Fibroblast of villous mesenchyme (primary cell): ENCODE measurements around the gene NUDT3. TPM values are rescaled to one million over a fixed set of nuclear protein-coding genes. Genes with fewer than 3 reads are reported as not detected.

Source experiments
- DNase-seq: peaks from one replicate; pipeline ENCODE4 v3.0.0-alpha.2; 2010; ENCODE audit warnings: low read depth
- H3K4me3 ChIP-seq: 2 replicates; pipeline ENCODE4 v1.5.1; 2011; ENCODE audit warnings: low read depth, mild to moderate bottlenecking, low read length
- total RNA-seq: library from RNA; depleted of rRNA; stranded (reverse); fragments of >200 nt; gene quantifications from 2 replicates; pipeline ENCODE4 v1.2.3, GENCODE V29; 2012
- TF ChIP-seq, protein P1 (sequence below): IDR thresholded peaks from 2 replicates; pipeline ENCODE4 v1.5.1; 2012; ENCODE audit warnings: low read depth, mild to moderate bottlenecking, low read length; ENCODE audit not compliant: insufficient read depth

The NUDT3 gene
- total RNA-seq, 1 donor, result 31.1 TPM

DNA sequence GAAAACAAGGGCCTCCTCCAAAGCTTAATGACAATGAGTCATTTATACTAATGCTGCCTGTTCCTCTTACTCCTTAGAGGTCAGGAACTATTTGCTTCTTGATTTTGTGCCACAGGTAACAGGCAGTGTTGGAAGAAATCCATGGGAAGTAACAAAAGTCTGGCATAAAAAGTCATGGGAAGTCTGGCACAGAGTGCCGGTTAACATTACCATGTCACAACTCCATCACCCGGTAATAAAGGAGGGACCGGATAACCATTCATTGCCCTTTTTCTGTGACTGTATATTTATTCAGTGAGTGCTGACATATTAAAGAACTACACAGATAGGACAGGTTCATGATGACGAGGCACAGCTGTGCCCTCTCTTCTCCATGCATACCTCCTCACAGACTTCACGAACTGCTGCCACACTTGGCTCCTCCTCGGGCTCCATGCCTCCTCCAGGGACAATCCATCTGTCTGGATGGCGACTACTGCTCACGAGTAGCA is 50.9 kb downstream of the NUDT3 start:
- TF ChIP-seq, protein P1, sequence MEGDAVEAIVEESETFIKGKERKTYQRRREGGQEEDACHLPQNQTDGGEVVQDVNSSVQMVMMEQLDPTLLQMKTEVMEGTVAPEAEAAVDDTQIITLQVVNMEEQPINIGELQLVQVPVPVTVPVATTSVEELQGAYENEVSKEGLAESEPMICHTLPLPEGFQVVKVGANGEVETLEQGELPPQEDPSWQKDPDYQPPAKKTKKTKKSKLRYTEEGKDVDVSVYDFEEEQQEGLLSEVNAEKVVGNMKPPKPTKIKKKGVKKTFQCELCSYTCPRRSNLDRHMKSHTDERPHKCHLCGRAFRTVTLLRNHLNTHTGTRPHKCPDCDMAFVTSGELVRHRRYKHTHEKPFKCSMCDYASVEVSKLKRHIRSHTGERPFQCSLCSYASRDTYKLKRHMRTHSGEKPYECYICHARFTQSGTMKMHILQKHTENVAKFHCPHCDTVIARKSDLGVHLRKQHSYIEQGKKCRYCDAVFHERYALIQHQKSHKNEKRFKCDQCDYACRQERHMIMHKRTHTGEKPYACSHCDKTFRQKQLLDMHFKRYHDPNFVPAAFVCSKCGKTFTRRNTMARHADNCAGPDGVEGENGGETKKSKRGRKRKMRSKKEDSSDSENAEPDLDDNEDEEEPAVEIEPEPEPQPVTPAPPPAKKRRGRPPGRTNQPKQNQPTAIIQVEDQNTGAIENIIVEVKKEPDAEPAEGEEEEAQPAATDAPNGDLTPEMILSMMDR, result no peak
- peak; percentile 69 for DNase-seq
- no peak overlapping the region for H3K4me3 ChIP-seq

DNA sequence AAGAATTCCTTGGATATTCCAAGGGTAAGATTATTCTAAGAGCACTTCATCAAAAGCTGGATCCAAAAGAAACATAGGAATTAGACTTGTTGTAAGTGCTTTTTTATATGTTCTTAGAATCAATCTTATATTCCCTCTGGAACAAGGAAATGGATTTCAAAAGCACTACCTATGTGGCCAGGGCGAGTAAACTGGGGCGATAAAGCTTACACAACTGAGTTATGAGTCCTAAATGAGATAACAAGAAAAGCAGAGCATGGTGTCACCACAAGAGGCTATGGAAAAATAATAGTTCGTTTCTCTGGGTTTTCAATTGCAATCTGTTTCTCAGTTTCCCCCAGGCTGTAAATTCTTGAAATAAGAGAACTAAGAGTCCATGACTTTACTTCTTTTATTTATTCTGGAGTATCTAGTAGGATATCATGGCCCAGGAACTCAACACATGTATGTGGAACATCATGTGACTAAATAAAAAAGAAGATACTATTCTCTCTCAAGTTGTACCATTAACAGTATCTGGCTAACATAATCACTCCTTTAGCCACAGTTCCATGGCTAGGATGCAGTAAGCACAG is 51.5 kb downstream of the NUDT3 start:
- no peak overlapping the region for H3K4me3 ChIP-seq
- TF ChIP-seq, protein P1, result no peak
- DNase-seq, result no peak

DNA sequence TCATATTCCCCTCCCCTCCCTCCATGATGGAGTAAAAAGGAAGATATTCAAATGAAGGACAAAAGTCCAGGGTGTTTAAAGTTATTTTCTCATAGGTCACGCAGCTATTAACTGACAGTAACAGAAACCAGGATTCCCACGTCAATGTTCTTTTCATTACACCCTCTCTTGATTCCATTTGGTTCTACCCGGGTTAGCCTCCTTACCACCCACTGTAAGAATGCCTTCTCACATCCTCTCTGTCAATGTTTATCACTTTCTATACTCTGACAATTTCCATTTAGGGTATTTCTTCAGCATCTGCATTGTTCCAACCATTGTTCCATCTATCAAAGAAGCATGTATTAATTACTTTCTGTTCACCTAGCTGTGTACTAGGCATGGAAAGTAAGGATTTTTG is 52.1 kb downstream of the NUDT3 start:
- DNase-seq, result no peak
- TF ChIP-seq, protein P1, result no peak
- H3K4me3 ChIP-seq, result no peak overlapping the region

DNA sequence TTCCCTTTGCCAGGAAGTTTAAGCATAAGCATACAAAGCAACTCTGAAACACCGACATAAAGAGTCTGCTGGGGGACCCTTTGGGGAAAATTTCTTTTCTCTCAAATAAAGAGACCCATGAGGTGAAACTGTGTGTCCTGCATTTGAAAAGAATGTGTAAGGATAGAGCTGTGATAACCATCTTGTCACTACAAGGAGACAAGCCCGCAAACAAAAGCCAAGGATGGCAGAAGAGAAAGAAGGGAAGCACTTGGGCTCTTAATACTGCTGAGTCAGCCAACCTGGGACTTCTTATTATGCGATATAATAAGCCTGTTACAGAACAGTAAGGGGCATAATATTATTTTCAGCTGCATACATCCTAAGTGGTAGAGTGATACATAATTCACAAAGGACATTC is 52.5 kb downstream of the NUDT3 start:
- no peak overlapping the region for H3K4me3 ChIP-seq
- TF ChIP-seq, protein P1, result no peak
- DNase-seq, result no peak

DNA sequence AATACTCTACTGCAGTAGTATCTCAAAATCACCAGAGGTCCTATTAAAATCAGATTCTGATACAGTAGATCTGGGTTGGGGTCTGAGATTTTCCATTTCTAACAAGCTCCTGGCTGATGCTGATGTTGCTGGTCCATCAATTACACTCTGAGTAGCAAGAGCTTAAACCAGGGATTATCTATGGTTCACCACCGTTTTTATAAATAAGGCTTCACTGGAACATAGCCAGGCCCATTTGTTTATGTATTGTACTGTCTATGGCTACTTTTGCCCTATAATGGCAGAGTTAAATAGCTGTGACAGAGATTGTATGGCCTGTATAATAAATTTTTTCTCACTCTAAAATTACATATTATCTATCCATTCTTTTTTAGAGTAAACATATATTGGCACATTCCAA is 53.0 kb downstream of the NUDT3 start:
- H3K4me3 ChIP-seq, result no peak overlapping the region
- TF ChIP-seq, protein P1, result no peak
- DNase-seq, result peak; percentile 52

DNA sequence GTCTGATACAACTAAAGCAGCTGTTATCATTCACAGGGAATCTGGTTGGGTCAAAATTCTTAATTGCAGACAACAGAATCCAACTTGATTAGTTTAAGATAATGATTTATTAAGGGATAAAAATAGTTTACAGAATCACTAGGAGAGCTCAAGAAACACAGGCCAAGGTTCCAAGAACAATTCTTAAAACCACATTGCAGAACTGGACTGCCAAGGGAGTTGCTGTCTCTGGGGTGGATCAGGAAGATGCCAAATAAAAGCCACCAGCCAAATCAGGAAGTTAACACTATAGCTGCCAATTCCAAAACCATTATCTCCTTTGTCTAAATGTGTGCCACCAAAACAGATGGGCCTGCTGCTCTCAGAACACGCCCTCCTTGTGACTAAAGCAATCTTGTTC is 53.7 kb downstream of the NUDT3 start:
- peak; percentile 42 for DNase-seq
- no peak overlapping the region for H3K4me3 ChIP-seq
- TF ChIP-seq, protein P1, result no peak

DNA sequence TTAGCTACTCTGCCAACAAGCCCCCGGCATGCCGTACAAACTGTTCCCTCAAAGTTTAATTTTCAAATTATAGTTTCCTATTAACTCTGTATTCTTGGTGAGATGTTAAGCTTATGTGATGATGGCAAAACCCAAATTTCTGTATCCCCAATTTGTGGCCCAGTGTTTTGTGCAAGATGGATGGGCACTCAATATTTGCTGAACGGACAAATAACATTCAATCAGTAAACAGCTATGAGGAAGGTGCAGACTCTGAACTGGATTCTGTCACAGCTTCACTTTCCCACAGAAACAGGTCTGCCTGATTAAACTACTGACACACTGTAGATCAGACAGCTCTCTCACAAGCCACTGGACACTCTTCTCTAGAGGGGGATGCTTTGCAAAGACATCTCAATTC is 54.1 kb downstream of the NUDT3 start:
- H3K4me3 ChIP-seq, result no peak overlapping the region
- TF ChIP-seq, protein P1, result no peak
- DNase-seq, result no peak
